DND-41 (cell line): ENCODE measurements around the gene FAM72C.
"Not testable (repeated sequence)": the region's sequence is repeated elsewhere in the genome, so short reads cannot be mapped to it uniquely, and the experiment has no call there.

Source experiments
- EZH2 ChIP-seq: IDR thresholded peaks from 3 replicates; pipeline ENCODE4 v1.6.1; 2012; ENCODE audit warnings: borderline replicate concordance, low read depth, mild to moderate bottlenecking, moderate library complexity, low read length, inconsistent platforms; ENCODE audit not compliant: severe bottlenecking
- TF ChIP-seq, protein P1 (sequence below): IDR thresholded peaks from 2 replicates; pipeline ENCODE4 v1.5.1; 2012; ENCODE audit warnings: borderline replicate concordance, low read length, moderate library complexity, mild to moderate bottlenecking; ENCODE audit not compliant: poor library complexity, severe bottlenecking; ENCODE audit errors: extremely low read depth

GRCh38 chr1:143942238-143942860, 29.4 kb downstream of the FAM72C start:
- TF ChIP-seq, protein P1, sequence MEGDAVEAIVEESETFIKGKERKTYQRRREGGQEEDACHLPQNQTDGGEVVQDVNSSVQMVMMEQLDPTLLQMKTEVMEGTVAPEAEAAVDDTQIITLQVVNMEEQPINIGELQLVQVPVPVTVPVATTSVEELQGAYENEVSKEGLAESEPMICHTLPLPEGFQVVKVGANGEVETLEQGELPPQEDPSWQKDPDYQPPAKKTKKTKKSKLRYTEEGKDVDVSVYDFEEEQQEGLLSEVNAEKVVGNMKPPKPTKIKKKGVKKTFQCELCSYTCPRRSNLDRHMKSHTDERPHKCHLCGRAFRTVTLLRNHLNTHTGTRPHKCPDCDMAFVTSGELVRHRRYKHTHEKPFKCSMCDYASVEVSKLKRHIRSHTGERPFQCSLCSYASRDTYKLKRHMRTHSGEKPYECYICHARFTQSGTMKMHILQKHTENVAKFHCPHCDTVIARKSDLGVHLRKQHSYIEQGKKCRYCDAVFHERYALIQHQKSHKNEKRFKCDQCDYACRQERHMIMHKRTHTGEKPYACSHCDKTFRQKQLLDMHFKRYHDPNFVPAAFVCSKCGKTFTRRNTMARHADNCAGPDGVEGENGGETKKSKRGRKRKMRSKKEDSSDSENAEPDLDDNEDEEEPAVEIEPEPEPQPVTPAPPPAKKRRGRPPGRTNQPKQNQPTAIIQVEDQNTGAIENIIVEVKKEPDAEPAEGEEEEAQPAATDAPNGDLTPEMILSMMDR = not testable (repeated sequence)
- TF ChIP-seq EZH2 = not testable (repeated sequence)
